Type B pancreatic cell (in vitro differentiated cells): ENCODE data around the gene CFAP74. TPM values are rescaled to one million over a fixed set of nuclear protein-coding genes. Genes with fewer than 3 reads are reported as not detected.
"Not testable (repeated sequence)": the region's sequence is repeated elsewhere in the genome, so short reads cannot be mapped to it uniquely, and the experiment has no call there.

Source experiments
- DNase-seq: peaks from one replicate; pipeline ENCODE4 v3.0.0; 2021; ENCODE audit warnings: mixed read lengths; ENCODE audit not compliant: unreplicated experiment; ENCODE audit errors: extremely low spot score
- H3K27ac Mint-ChIP-seq: 2 replicates; pipeline ENCODE4 v1.8.0; 2021; ENCODE audit warnings: mild to moderate bottlenecking, mixed read lengths
- H3K27me3 Mint-ChIP-seq: 2 replicates; pipeline ENCODE4 v1.8.0; 2021; ENCODE audit warnings: mixed read lengths
- H3K36me3 Mint-ChIP-seq: 2 replicates; pipeline ENCODE4 v1.8.0; 2021; ENCODE audit warnings: mixed read lengths
- H3K4me1 Mint-ChIP-seq: one replicate; pipeline ENCODE4 v1.8.0; 2021; ENCODE audit warnings: mixed read lengths; ENCODE audit not compliant: unreplicated experiment
- H3K4me3 Mint-ChIP-seq: 2 replicates; pipeline ENCODE4 v1.8.0; 2021; ENCODE audit warnings: mild to moderate bottlenecking, mixed read lengths
- H3K9me3 Mint-ChIP-seq: 2 replicates; pipeline ENCODE4 v1.8.0; 2021; ENCODE audit warnings: mixed read lengths
- CTCF ChIP-seq: fragments of 200-600 bp; sonication (generic); conservative IDR thresholded peaks from 2 replicates; pipeline ENCODE4 v1.5.0; 2021; ENCODE audit warnings: antibody characterized with exemption, mild to moderate bottlenecking
- total RNA-seq: library from RNA; stranded (reverse); gene quantifications from 2 replicates; pipeline ENCODE4 v1.2.1, GENCODE V29; 2021; ENCODE audit warnings: low replicate concordance

Gene CFAP74
- total RNA-seq, 1 donor from 2014 or later, result 1.5 TPM

- peak overlapping the region; percentile 91 for H3K27ac Mint-ChIP-seq
- no peaks in the 10 kb centered on the region for H3K27me3 Mint-ChIP-seq
- H3K36me3 Mint-ChIP-seq, result peaks cover 17% of the 10 kb centered on the region
- H3K4me3 Mint-ChIP-seq, result peak overlapping the region; percentile 90
- no peaks in the 10 kb centered on the region for H3K9me3 Mint-ChIP-seq
- H3K4me1 Mint-ChIP-seq, result peaks cover 36% of the 10 kb centered on the region
- DNase-seq, result no peak
- TF ChIP-seq CTCF, result no peak
Measured at GRCh38 chr1:1889847-1890505, 113.6 kb downstream of the CFAP74 start.

- H3K4me1 Mint-ChIP-seq, result peaks cover 31% of the 10 kb centered on the region
- H3K27ac Mint-ChIP-seq, result peak overlapping the region; percentile 91
- TF ChIP-seq CTCF, result no peak
- H3K27me3 Mint-ChIP-seq, result no peaks in the 10 kb centered on the region
- H3K4me3 Mint-ChIP-seq, result peak overlapping the region; percentile 90
- peaks cover 17% of the 10 kb centered on the region for H3K36me3 Mint-ChIP-seq
- H3K9me3 Mint-ChIP-seq, result no peaks in the 10 kb centered on the region
- no peak for DNase-seq
Measured at GRCh38 chr1:1889090-1889750, 114.4 kb downstream of the CFAP74 start.

GRCh38 chr1:1883890-1884289 lies 119.7 kb downstream of the CFAP74 start:
- Mint-ChIP-seq H3K4me1 (peaks cover 47% of the 10 kb centered on the region), H3K4me3 (peak overlapping the region; percentile 22), H3K36me3 (peaks cover 17% of the 10 kb centered on the region), H3K27ac (peak overlapping the region; percentile 77)
- not testable (repeated sequence) for H3K9me3 Mint-ChIP-seq, DNase-seq, H3K27me3 Mint-ChIP-seq

- no peak for DNase-seq
- Mint-ChIP-seq H3K36me3 (peaks cover 21% of the 10 kb centered on the region), H3K9me3 (no peaks in the 10 kb centered on the region), H3K4me3 (peak overlapping the region; percentile 22), H3K4me1 (peaks cover 47% of the 10 kb centered on the region), H3K27me3 (no peaks in the 10 kb centered on the region), H3K27ac (peak overlapping the region; percentile 77)
- no peak for TF ChIP-seq CTCF
Measured at GRCh38 chr1:1883092-1883873, 120.3 kb downstream of the CFAP74 start.

- peak overlapping the region; percentile 81 for H3K27ac Mint-ChIP-seq
- no peak for DNase-seq
- TF ChIP-seq CTCF, result no peak
- peak overlapping the region; percentile 35 for H3K4me3 Mint-ChIP-seq
- H3K27me3 Mint-ChIP-seq, result no peaks in the 10 kb centered on the region
- peaks cover 46% of the 10 kb centered on the region for H3K4me1 Mint-ChIP-seq
- H3K36me3 Mint-ChIP-seq, result peaks cover 22% of the 10 kb centered on the region
- no peaks in the 10 kb centered on the region for H3K9me3 Mint-ChIP-seq
Measured at GRCh38 chr1:1881727-1882126, 121.9 kb downstream of the CFAP74 start.
